ENCODE data around the gene STK11. TPM values are rescaled to one million over a fixed set of nuclear protein-coding genes. Genes with fewer than 3 reads are reported as not detected.
A peak's percentile ranks its signal among the peaks of the same experiment; 100 is the strongest.

STK11 gene
- total RNA-seq, 4 donors from 2014 or later = 98.4 to 135 (median 117) TPM

DNA sequence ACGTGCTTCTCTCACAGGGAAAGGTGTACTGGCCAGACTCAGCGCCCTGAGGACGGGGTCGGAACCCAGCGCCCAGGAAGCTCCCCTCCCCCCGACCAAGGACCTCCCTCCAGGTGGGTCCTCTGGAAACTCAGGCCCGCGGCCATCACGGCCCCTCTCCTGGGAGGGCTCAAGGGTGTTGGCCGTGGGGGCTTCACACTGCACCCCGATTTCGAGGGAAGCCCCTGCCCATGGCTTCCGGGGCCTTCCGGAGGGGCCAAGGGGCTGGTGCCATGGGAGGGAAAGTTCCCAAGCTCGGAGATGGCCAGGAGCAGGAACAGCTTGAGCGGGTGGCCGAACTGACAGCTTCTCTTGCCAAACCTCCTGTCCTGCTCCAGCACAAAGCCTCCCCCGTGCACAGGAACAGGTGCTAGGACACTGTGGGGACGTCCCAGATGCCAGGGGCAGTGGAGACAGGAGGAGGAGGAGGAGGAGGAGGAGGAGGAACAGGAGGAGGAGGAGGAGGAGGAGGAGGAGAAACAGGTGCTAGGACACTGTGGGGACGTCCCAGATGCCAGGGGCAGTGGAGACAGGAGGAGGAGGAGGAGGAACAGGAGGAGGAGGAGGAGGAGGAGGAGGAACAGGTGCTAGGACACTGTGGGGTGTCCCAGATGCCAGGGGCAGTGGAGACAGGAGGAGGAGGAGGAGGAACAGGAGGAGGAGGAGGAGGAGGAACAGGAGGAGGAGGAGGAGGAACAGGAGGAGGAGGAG is 41.5 kb upstream of the STK11 start:
- DNase-seq = peak in 1 of 3 donors; percentile 49
- Histone ChIP-seq H3K27ac (no peak overlapping the region), H3K36me3 (peaks cover 0 to 18% (median 0%) of the 10 kb centered on the region in 3 donors), H3K27me3 (no peaks in the 10 kb centered on the region), H3K9me3 (no peaks in the 10 kb centered on the region), H3K4me1 (peaks cover 0 to 29% (median 3%) of the 10 kb centered on the region in 4 donors), H3K4me3 (no peak overlapping the region)
- TF ChIP-seq, protein P1, sequence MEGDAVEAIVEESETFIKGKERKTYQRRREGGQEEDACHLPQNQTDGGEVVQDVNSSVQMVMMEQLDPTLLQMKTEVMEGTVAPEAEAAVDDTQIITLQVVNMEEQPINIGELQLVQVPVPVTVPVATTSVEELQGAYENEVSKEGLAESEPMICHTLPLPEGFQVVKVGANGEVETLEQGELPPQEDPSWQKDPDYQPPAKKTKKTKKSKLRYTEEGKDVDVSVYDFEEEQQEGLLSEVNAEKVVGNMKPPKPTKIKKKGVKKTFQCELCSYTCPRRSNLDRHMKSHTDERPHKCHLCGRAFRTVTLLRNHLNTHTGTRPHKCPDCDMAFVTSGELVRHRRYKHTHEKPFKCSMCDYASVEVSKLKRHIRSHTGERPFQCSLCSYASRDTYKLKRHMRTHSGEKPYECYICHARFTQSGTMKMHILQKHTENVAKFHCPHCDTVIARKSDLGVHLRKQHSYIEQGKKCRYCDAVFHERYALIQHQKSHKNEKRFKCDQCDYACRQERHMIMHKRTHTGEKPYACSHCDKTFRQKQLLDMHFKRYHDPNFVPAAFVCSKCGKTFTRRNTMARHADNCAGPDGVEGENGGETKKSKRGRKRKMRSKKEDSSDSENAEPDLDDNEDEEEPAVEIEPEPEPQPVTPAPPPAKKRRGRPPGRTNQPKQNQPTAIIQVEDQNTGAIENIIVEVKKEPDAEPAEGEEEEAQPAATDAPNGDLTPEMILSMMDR (IDR thresholded peaks at IDR 0.05) = no peak
- no peak for TF ChIP-seq POLR2A (IDR thresholded peaks at IDR 0.05)

DNA sequence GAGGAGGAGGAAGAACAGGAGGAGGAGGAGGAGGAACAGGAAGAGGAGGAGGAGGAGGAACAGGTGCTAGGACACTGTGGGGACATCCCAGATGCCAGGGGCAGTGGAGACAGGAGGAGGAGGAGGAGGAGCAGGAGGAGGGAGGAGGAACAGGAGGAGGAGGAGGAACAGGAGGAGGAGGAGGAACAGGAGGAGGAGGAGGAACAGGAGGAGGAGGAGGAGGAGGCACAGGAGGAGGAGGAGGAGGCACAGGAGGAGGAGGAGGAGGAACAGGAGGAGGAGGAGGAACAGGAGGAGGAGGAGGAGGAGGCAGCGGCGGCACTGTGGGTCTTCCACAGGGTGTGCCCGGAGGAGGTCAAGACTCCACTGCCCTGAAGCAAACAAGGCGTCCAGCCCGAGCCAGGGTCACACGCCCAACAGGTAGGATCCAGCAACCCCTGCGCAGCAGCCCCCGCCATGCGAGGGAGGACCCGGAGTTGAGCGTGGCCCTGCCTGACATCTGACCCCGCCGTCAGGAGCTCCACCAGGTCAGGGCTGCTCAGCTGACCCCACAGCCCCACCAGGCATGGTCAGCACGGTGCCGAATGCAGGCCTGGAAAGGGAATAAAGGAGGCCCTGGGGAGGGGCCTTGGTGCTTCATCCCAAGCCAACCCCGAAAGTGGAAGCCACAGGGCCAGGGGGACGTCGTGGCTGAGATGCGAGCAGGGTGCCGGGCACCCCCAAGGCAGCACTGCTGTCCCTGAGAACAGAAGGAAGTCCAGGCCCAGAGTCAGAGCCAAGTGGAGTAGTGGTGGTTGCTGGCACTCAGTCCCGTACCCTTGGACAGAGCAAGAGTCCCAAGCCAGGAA is 40.7 kb upstream of the STK11 start:
- H3K9me3 ChIP-seq = no peaks in the 10 kb centered on the region
- no peak for DNase-seq
- H3K4me1 ChIP-seq = peaks cover 0 to 35% (median 8%) of the 10 kb centered on the region in 4 donors
- TF ChIP-seq POLR2A (IDR thresholded peaks at IDR 0.05) = no peak
- TF ChIP-seq, protein P1 (IDR thresholded peaks at IDR 0.05) = no peak
- H3K4me3 ChIP-seq = no peak overlapping the region
- H3K27ac ChIP-seq = no peak overlapping the region
- peaks cover 0 to 17% (median 0%) of the 10 kb centered on the region in 3 donors for H3K36me3 ChIP-seq
- no peaks in the 10 kb centered on the region for H3K27me3 ChIP-seq

DNA sequence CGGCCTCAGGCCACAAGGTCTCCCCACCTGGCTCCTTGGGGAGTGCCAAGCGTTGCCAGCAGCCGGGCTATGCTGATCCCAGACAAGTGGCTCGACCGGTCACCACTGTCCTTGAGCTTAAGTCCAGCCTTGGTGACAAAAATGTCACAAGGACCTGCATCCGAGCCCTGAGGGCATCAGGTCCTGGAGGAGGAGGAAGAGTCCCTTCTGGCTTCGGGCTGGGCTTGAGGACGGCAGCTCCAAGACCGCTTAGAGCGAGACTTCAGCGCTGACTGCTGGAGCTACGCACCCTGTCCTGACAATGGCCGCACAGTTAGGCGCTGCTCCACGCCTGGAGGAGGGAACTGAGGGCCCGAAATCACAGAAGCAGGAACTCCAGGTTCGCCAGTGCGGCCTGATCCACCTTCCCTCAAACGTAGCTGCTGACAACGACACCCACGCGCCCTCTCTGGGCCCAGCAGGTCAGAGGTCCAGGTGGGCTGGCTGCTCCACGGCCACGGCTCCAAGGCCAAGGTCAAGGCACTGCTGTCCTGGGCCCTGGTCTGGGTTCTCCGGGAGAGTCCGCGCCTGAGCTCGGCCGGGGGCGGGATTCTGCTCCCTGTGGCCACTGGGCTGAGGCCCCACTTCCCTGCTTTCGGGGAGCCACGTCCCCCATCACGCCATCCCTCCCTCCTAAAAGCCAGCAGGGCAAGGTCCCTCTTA is 38.6 kb upstream of the STK11 start:
- peak overlapping the region in 1 of 4 donors; percentile 31 for H3K27ac ChIP-seq
- H3K4me1 ChIP-seq = peaks cover 0 to 43% (median 14%) of the 10 kb centered on the region in 4 donors
- H3K36me3 ChIP-seq = peaks cover 0 to 11% (median 0%) of the 10 kb centered on the region in 3 donors
- H3K27me3 ChIP-seq = no peaks in the 10 kb centered on the region
- H3K9me3 ChIP-seq = no peaks in the 10 kb centered on the region
- TF ChIP-seq, protein P1 (IDR thresholded peaks at IDR 0.05) = no peak
- no peak for TF ChIP-seq POLR2A (IDR thresholded peaks at IDR 0.05)
- no peak overlapping the region for H3K4me3 ChIP-seq
- DNase-seq = peak in 1 of 3 donors; percentile 44

DNA sequence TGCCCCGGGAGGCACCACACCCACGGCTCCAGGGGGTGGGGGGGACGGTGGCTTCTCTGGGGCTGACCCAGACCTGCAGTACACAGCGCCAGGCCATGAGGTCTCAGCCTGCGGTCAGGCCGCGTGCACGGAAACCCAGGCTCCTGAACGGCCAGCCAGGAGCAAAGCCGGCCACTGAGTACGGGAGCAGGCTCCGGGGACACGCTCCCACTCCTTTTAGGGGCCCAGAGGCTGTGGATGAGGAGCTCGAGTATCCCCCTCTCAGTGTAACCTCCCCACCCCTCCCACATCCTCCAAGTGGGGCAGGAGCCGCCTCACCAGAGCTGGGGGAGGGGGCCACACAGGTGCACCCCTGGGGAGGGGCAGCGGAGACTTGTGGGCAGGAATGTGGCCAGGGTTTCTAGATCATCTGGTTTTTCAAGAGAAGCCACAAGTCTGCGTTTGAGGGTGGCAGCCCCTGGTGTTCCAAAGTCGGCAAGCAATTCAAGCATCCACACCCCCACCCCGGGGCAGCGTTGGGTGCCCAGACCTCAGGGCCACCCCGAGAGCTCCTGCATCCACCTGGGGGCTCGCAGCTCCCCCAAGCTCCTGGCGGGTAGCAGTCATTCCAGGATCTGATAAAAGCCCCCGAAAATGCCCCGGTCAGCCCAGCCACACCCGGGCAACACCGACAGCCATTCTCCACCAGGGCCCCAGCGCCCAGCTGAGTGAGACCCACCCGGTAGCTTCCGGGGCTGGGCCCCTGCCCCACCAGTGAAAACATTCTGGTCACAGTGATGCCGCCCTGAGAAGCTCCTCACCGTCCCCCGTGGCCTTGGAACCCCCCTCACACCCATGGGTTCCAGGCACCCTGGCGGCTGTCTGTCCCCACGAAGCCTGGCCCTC is 37.6 kb upstream of the STK11 start:
- DNase-seq = no peak
- peak overlapping the region; percentile 74 to 87 (median 81) for H3K27ac ChIP-seq
- no peak for TF ChIP-seq POLR2A (IDR thresholded peaks at IDR 0.05)
- TF ChIP-seq, protein P1 (IDR thresholded peaks at IDR 0.05) = no peak
- H3K27me3 ChIP-seq = no peaks in the 10 kb centered on the region
- peak overlapping the region; percentile 20 to 42 (median 32) for H3K4me3 ChIP-seq
- no peaks in the 10 kb centered on the region for H3K9me3 ChIP-seq
- H3K4me1 ChIP-seq = peaks cover 0 to 52% (median 18%) of the 10 kb centered on the region in 4 donors
- peaks cover 0 to 11% (median 0%) of the 10 kb centered on the region in 3 donors for H3K36me3 ChIP-seq
